HG03469 (cell line): ENCODE results near the gene FRMD4A.
"Not testable (repeated sequence)": the region's sequence is repeated elsewhere in the genome, so short reads cannot be mapped to it uniquely, and the experiment has no call there.

Experiments used
- ATAC-seq: cut with Tn5 transposase; IDR thresholded peaks from one replicate; pipeline ENCODE4 v1.9.1; 2021; ENCODE audit warnings: mild to moderate bottlenecking, moderate library complexity, moderate number of reproducible peaks; ENCODE audit not compliant: unreplicated experiment

FRMD4A gene

GRCh38 chr10:13867822-13868221 is 462.9 kb downstream of the FRMD4A start:
- no peak for ATAC-seq

- ATAC-seq: no peak
Measured at GRCh38 chr10:13865758-13866491, 464.8 kb downstream of the FRMD4A start.

- ATAC-seq: not testable (repeated sequence)
Measured at GRCh38 chr10:13865220-13865619, 465.5 kb downstream of the FRMD4A start.

GRCh38 chr10:13862546-13863233 is 468.0 kb downstream of the FRMD4A start:
- no peak for ATAC-seq

- ATAC-seq: no peak
Measured at GRCh38 chr10:13860886-13861285, 469.8 kb downstream of the FRMD4A start.

GRCh38 chr10:13859979-13860654 is 470.6 kb downstream of the FRMD4A start:
- ATAC-seq: no peak

GRCh38 chr10:13858709-13859108 is 472.0 kb downstream of the FRMD4A start:
- no peak for ATAC-seq

GRCh38 chr10:13857451-13857850 is 473.3 kb downstream of the FRMD4A start:
- ATAC-seq: no peak

GRCh38 chr10:13853854-13854253 is 476.9 kb downstream of the FRMD4A start:
- ATAC-seq: no peak

GRCh38 chr10:13852872-13853271 is 477.9 kb downstream of the FRMD4A start:
- ATAC-seq: no peak

GRCh38 chr10:13851906-13852305 is 478.8 kb downstream of the FRMD4A start:
- no peak for ATAC-seq

- no peak for ATAC-seq
Measured at GRCh38 chr10:13848520-13849445, 481.9 kb downstream of the FRMD4A start.

- no peak for ATAC-seq
Measured at GRCh38 chr10:13847201-13847631, 483.5 kb downstream of the FRMD4A start.

GRCh38 chr10:13845897-13846296 is 484.8 kb downstream of the FRMD4A start:
- no peak for ATAC-seq

- ATAC-seq: no peak
Measured at GRCh38 chr10:13844651-13845050, 486.1 kb downstream of the FRMD4A start.

- no peak for ATAC-seq
Measured at GRCh38 chr10:13842117-13842516, 488.6 kb downstream of the FRMD4A start.

GRCh38 chr10:13840036-13840435 is 490.7 kb downstream of the FRMD4A start:
- ATAC-seq: no peak

- no peak for ATAC-seq
Measured at GRCh38 chr10:13839430-13839990, 491.2 kb downstream of the FRMD4A start.

- no peak for ATAC-seq
Measured at GRCh38 chr10:13839030-13839429, 491.7 kb downstream of the FRMD4A start.

GRCh38 chr10:13837966-13838365 is 492.8 kb downstream of the FRMD4A start:
- ATAC-seq: no peak
